Ovary (tissue), 3 donors: ENCODE data around the gene MCTP1.

Source experiments
- CTCF ChIP-seq, 3 donors: fragments of 450-650 bp in 2 of 3; fragments of 200-600 bp in 1 of 3; IDR thresholded peaks; one replicate each; pipeline versions ENCODE4 v1.5.1 to v1.8.0; 2016 to 2022; ENCODE audit warnings: antibody characterized with exemption in 3 of 3, mild to moderate bottlenecking in 1 of 3
- EP300 ChIP-seq: sonication (generic); formaldehyde crosslinking; IDR thresholded peaks from one replicate; pipeline ENCODE4 v1.6.1; 2017; ENCODE audit warnings: antibody characterized with exemption
- donor health status: DM: no; HTN: no; CAD: no.

GRCh38 chr5:95162231-95162992 lies 122.5 kb downstream of the MCTP1 start:
- TF ChIP-seq EP300, result no peak
- TF ChIP-seq CTCF (IDR thresholded peaks at IDR 0.05), result no peak
